BLaER1 (cell line): Measurements from ENCODE around the gene RETREG1.

Experiments
- H3K27ac ChIP-seq: shearing (Covaris generic); formaldehyde crosslinking; 2 replicates; pipeline ENCODE4 v1.8.1; 2022
- H3K27me3 ChIP-seq: shearing (Covaris generic); formaldehyde crosslinking; 2 replicates; pipeline ENCODE4 v1.8.1; 2022
- H3K36me3 ChIP-seq: shearing (Covaris generic); formaldehyde crosslinking; 2 replicates; pipeline ENCODE4 v1.8.1; 2022
- H3K4me1 ChIP-seq: shearing (Covaris generic); formaldehyde crosslinking; 2 replicates; pipeline ENCODE4 v1.8.1; 2022
- H3K4me2 ChIP-seq: shearing (Covaris generic); formaldehyde crosslinking; 2 replicates; pipeline ENCODE4 v1.8.1; 2022
- H3K4me3 ChIP-seq: shearing (Covaris generic); formaldehyde crosslinking; 2 replicates; pipeline ENCODE4 v1.8.1; 2022
- H3K9ac ChIP-seq: shearing (Covaris generic); formaldehyde crosslinking; 2 replicates; pipeline ENCODE4 v1.8.1; 2022
- H3K9me3 ChIP-seq: shearing (Covaris generic); formaldehyde crosslinking; 2 replicates; pipeline ENCODE4 v1.8.1; 2022
- H4K20me1 ChIP-seq: shearing (Covaris generic); formaldehyde crosslinking; 2 replicates; pipeline ENCODE4 v1.8.1; 2022
- Cebpa-rat ChIP-seq: shearing (Covaris generic); IDR thresholded peaks from 2 replicates; pipeline ENCODE4 v1.8.1; 2022

RETREG1 gene

DNA sequence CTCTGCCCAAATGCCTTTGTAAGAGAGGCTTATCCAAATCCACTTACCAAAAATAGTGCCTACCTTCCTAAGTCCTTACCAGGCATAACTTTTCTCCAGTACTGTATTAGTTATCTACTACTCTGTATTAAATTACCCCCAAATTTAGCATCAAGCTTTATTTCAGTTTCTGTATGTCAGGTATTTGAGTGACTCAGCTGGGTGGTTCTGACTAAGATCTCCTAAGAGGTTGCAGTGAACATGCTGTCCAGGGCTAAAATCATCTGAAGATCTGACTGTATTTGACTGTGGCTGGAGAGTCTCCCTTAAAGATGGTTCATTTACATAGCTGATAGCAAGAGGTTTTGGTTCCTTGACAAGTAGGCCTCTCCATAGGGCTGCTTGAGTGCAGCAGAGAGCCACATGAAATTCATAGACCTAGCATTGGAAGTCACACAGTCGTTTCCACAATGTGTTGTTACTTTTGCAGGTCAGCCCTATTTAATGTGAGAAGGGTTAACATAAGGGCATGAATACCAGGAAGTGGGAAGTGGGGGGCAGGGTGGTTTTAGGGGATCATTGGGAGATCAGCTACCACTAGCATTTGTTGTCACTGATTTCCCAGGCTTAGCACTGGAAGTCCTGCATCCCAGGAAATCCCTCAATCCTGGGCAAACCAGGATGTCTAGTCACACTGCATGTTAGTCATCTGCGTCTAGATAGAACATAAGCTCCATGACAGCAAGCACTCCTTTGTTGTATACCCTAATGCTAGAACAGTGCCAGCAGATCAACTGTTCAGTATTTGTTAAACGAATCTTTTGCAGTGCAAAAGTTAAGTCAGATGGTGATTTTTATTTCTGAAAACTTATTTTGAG is 149.2 kb downstream of the RETREG1 start:
- Histone ChIP-seq H3K4me3 (0 out of 2 replicates have a peak overlapping the region, but pooled peaks have one; percentile 84), H3K36me3 (peaks cover 21% of the 10 kb centered on the region), H3K9me3 (no peaks in the 10 kb centered on the region), H3K9ac (no peak overlapping the region), H3K27me3 (no peaks in the 10 kb centered on the region), H3K27ac (no peak overlapping the region), H4K20me1 (peaks cover 30% of the 10 kb centered on the region), H3K4me1 (peaks cover 39% of the 10 kb centered on the region), H3K4me2 (peak overlapping the region; percentile 88)
- no peak for TF ChIP-seq Cebpa-rat

DNA sequence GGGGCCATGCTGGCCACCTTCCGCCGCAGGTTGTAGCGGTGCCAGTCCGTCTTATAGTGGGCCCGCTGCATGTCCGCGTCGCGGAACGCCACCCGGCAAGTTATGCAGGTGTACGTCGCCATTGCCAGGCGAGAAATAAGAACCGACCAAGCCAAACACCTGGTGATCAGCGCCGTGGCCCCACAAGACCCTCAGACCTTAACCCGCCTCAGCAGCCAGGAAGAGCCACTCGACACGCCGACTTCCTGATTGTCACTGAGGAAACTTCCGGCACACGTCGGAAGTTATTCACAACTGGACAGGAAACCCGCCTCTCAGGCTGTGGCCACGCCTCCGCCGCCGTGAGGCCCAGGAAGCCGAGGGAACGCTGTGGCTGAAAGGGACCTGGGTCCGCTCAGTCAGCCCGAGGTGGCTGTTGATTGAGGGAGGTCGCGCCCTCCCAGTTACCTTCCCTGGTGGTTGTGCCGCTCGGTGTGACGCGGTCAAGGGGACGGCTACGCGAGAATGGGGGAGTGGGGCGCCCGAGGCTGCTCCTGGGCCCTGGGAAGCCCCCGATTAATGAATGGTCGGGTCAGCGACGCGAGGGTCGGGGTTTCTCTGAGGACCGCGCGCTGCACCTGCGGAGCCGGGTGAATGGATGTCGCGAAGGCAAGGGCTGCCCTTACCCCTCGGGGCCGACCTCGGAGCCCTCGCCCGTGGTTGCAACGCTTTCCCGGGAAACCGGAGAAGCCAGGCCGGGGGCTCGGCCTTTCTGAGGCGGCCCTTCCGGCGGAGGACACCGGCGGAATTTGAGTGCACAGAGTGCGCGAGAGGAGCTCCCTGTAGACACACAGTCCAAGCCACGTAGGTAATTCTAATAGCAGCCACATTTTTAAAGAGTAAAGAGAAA is 151.0 kb downstream of the RETREG1 start, which contains the start of gene ZNF622:
Gene ZNF622 (minus strand): TSS at position 257 of the 889 bp plus-strand sequence. CDS start 135 bp downstream, at position 122.
- TF ChIP-seq Cebpa-rat: no peak
- Histone ChIP-seq H3K9ac (peak within 1 kb of the TSS; percentile 87), H3K27ac (peak within 1 kb of the TSS; percentile 87), H3K36me3 (peaks cover 39% of the 10 kb centered on the region), H4K20me1 (peaks cover 49% of the 10 kb centered on the region), H3K4me3 (peak within 1 kb of the TSS; percentile 84), H3K4me2 (peak within 1 kb of the TSS; percentile 95), H3K4me1 (peaks cover 55% of the 10 kb centered on the region), H3K9me3 (no peaks in the 10 kb centered on the region), H3K27me3 (no peaks in the 10 kb centered on the region)

DNA sequence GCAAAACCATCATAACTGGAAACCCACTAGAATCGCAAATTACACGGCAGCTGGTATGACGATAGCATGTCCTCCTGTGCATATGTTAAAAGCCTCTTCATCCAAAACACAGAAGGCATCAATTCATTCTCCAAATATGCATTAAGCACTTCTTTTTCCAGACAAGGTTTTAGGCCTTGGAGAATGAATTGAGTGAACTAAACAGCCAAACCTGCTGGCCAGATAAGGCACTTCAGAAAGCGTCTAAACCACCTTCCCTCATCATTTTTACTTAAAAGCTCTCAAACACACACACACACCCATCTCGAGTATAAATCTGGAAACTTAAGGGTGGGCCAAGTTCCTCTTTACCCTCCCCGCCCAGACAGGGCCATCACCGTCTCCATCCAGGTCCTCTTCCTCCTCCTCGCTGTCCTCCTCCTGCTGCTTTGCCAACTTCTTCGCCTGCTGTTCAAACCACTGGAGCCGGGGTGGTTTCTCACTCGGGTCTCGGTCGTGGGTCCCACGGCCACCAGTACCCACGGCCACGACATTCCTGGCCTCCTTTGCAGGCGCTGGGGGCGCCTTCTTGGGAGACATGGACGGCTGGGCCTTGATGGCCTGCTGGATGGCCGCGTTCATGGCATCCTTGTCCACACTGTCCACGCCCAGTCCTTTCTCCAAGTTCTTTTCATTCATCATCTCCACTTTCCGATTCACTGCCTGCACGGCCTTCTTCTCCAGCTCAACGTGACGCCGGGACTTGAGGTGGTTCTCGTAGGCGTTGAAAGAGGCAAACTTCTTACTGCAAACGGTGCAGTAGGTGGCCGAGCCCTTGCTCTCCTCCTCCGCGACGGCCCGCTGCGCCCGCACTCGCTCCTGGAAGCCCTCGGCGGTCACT is 151.9 kb downstream of the RETREG1 start:
- H3K9me3 ChIP-seq: no peaks in the 10 kb centered on the region
- H3K36me3 ChIP-seq: peaks cover 48% of the 10 kb centered on the region
- peaks cover 55% of the 10 kb centered on the region for H4K20me1 ChIP-seq
- H3K4me3 ChIP-seq: peak overlapping the region; percentile 84
- H3K27ac ChIP-seq: peak overlapping the region; percentile 87
- H3K9ac ChIP-seq: peak overlapping the region; percentile 87
- H3K27me3 ChIP-seq: no peaks in the 10 kb centered on the region
- H3K4me2 ChIP-seq: peak overlapping the region; percentile 95
- TF ChIP-seq Cebpa-rat: no peak
- peaks cover 55% of the 10 kb centered on the region for H3K4me1 ChIP-seq

- no peak for TF ChIP-seq Cebpa-rat
- H3K36me3 ChIP-seq: peaks cover 50% of the 10 kb centered on the region
- H3K27ac ChIP-seq: peak overlapping the region; percentile 87
- peak overlapping the region; percentile 84 for H3K4me3 ChIP-seq
- H4K20me1 ChIP-seq: peaks cover 58% of the 10 kb centered on the region
- no peaks in the 10 kb centered on the region for H3K9me3 ChIP-seq
- peaks cover 55% of the 10 kb centered on the region for H3K4me1 ChIP-seq
- no peaks in the 10 kb centered on the region for H3K27me3 ChIP-seq
- H3K4me2 ChIP-seq: peak overlapping the region; percentile 95
- peak overlapping the region; percentile 87 for H3K9ac ChIP-seq
Observed at GRCh38 chr5:16464231-16464630, 152.6 kb downstream of the RETREG1 start.

- H3K9ac ChIP-seq: no peak overlapping the region
- H3K27me3 ChIP-seq: no peaks in the 10 kb centered on the region
- no peak overlapping the region for H3K4me3 ChIP-seq
- H3K36me3 ChIP-seq: peaks cover 71% of the 10 kb centered on the region
- H4K20me1 ChIP-seq: peaks cover 82% of the 10 kb centered on the region
- H3K9me3 ChIP-seq: no peaks in the 10 kb centered on the region
- TF ChIP-seq Cebpa-rat: no peak
- no peak overlapping the region for H3K27ac ChIP-seq
- H3K4me1 ChIP-seq: peaks cover 43% of the 10 kb centered on the region
- 0 out of 2 replicates have a peak overlapping the region, but pooled peaks have one; percentile 3 for H3K4me2 ChIP-seq
Observed at GRCh38 chr5:16461782-16462181, 155.0 kb downstream of the RETREG1 start.

- Histone ChIP-seq H4K20me1 (peaks cover 90% of the 10 kb centered on the region), H3K36me3 (peaks cover 78% of the 10 kb centered on the region), H3K4me3 (no peak overlapping the region), H3K9ac (no peak overlapping the region), H3K9me3 (no peaks in the 10 kb centered on the region), H3K27ac (no peak overlapping the region), H3K4me2 (peak overlapping the region; percentile 3; the same call in 1 of the 2 replicates), H3K4me1 (peaks cover 41% of the 10 kb centered on the region), H3K27me3 (no peaks in the 10 kb centered on the region)
- no peak for TF ChIP-seq Cebpa-rat
Observed at GRCh38 chr5:16461026-16461425, 155.8 kb downstream of the RETREG1 start.

DNA sequence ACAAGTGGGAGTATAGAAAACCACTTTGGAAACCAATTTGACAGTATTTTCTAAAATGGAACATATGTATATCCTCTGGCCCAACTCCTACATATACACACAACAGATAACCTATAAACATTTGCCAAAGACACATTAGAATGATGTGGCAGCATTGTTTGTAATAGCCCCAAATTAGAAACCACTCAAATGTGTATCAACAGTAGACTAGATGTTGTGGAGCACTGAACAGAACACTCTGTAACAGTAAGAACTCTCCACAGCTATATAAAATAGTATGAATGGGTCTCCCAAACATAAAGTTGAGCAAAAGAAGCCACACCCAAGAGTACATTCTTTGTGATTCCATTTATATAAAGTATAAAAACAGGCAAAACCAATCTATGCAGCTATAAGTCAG is 157.3 kb downstream of the RETREG1 start:
- no peaks in the 10 kb centered on the region for H3K9me3 ChIP-seq
- H4K20me1 ChIP-seq: peaks cover 97% of the 10 kb centered on the region
- peaks cover 94% of the 10 kb centered on the region for H3K36me3 ChIP-seq
- no peak overlapping the region for H3K27ac ChIP-seq
- no peak for TF ChIP-seq Cebpa-rat
- peaks cover 42% of the 10 kb centered on the region for H3K4me1 ChIP-seq
- H3K27me3 ChIP-seq: no peaks in the 10 kb centered on the region
- no peak overlapping the region for H3K4me3 ChIP-seq
- H3K9ac ChIP-seq: no peak overlapping the region
- H3K4me2 ChIP-seq: no peak overlapping the region

DNA sequence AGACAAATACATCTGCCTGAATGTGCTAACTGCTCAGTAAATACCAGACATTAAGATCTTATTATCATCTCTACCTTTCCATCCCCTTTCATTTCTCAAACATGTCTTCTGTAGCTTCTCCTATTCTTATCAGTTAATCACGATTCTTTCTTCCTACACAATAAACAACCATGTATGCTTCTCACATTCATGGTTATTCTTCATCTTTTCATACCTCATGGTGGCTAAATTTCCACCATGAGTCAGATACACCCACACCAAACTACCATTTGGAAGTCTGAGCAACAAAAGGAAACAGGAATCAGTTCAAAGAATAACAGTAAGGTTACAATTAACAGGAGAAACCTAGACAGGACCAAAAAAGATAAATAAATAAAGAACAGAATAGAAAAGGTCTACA is 158.9 kb downstream of the RETREG1 start:
- Histone ChIP-seq H3K4me2 (no peak overlapping the region), H3K4me3 (no peak overlapping the region), H3K9ac (no peak overlapping the region), H3K9me3 (no peaks in the 10 kb centered on the region), H4K20me1 (peaks cover 99% of the 10 kb centered on the region), H3K4me1 (peaks cover 26% of the 10 kb centered on the region), H3K27ac (no peak overlapping the region), H3K27me3 (no peaks in the 10 kb centered on the region), H3K36me3 (peaks cover 97% of the 10 kb centered on the region)
- TF ChIP-seq Cebpa-rat: no peak

DNA sequence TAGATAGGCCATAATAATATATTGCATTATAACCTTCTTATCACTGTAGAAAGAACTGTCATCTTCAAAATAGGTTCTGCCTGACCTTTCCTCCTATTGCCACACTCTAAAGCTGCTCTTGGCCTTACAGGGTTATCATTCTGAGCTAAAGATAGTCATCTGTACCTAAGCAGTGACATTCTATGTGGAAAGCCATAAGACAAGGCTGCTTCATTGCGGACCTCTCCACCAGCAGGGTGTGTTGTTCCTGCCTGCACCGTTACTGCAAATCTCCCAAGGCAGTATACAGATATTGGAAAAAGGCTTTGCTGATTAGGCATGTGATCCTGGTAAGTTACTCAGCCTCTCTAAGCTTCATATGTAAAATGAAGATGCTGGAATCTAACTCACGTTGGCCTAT is 159.3 kb downstream of the RETREG1 start:
- no peaks in the 10 kb centered on the region for H3K9me3 ChIP-seq
- no peak overlapping the region for H3K9ac ChIP-seq
- H3K27ac ChIP-seq: no peak overlapping the region
- no peak for TF ChIP-seq Cebpa-rat
- peaks cover 22% of the 10 kb centered on the region for H3K4me1 ChIP-seq
- H3K27me3 ChIP-seq: no peaks in the 10 kb centered on the region
- no peak overlapping the region for H3K4me2 ChIP-seq
- H3K36me3 ChIP-seq: peaks cover 97% of the 10 kb centered on the region
- no peak overlapping the region for H3K4me3 ChIP-seq
- peaks cover 100% of the 10 kb centered on the region for H4K20me1 ChIP-seq
